Neural progenitor cell (in vitro differentiated cells): Measurements from ENCODE around the gene LHFPL2. TPM values are rescaled to one million over a fixed set of nuclear protein-coding genes. Genes with fewer than 3 reads are reported as not detected.

Source experiments
- DNase-seq: peaks from one replicate; pipeline ENCODE4 v3.0.0-alpha.2; 2016; ENCODE audit warnings: low spot score
- H2AFZ ChIP-seq: fragments of 200-600 bp; sonication (generic); replicated peaks from 2 replicates; pipeline ENCODE4 v1.6.1; 2016; ENCODE audit warnings: antibody characterized with exemption
- H3F3A ChIP-seq: fragments of 200-600 bp; sonication (generic); 2 replicates; pipeline ENCODE4 v1.6.1; 2016; ENCODE audit warnings: antibody characterized with exemption, low read depth
- H3K27ac ChIP-seq: fragments of 200-600 bp; sonication (generic); 2 replicates; pipeline ENCODE4 v1.5.1; 2016; ENCODE audit warnings: mild to moderate bottlenecking
- H3K27me3 ChIP-seq: fragments of 200-600 bp; sonication (generic); 2 replicates; pipeline ENCODE4 v1.6.1; 2016; ENCODE audit warnings: mild to moderate bottlenecking, moderate library complexity
- H3K36me3 ChIP-seq: fragments of 200-600 bp; sonication (generic); 2 replicates; pipeline ENCODE4 v1.5.1; 2016
- H3K4me1 ChIP-seq: fragments of 200-600 bp; sonication (generic); 2 replicates; pipeline ENCODE4 v1.6.1; 2016; ENCODE audit warnings: mixed run types
- H3K4me2 ChIP-seq: fragments of 200-600 bp; sonication (generic); 2 replicates; pipeline ENCODE4 v1.6.1; 2016
- H3K4me3 ChIP-seq: fragments of 200-600 bp; sonication (generic); 2 replicates; pipeline ENCODE4 v1.5.1; 2016
- H3K79me2 ChIP-seq: fragments of 200-600 bp; sonication (generic); 2 replicates; pipeline ENCODE4 v1.6.1; 2016; ENCODE audit warnings: low read depth
- H3K9ac ChIP-seq: fragments of 200-600 bp; sonication (generic); 2 replicates; pipeline ENCODE4 v1.6.1; 2016
- H3K9me3 ChIP-seq: fragments of 200-600 bp; sonication (generic); 2 replicates; pipeline ENCODE4 v1.5.1; 2016; ENCODE audit warnings: low read depth
- H4K20me1 ChIP-seq: fragments of 200-600 bp; sonication (generic); 2 replicates; pipeline ENCODE4 v1.6.1; 2016; ENCODE audit warnings: low read depth
- H3K27ac Mint-ChIP-seq: 3 replicates; pipeline ENCODE4 v1.8.0; 2021; ENCODE audit warnings: mixed read lengths
- H3K27me3 Mint-ChIP-seq: 2 replicates; pipeline ENCODE4 v1.8.0; 2022; ENCODE audit warnings: low read depth, mild to moderate bottlenecking, inconsistent platforms, moderate library complexity, mixed read lengths; ENCODE audit not compliant: insufficient read depth
- H3K36me3 Mint-ChIP-seq: 3 replicates; pipeline ENCODE4 v1.8.0; 2021; ENCODE audit warnings: mixed read lengths
- H3K4me1 Mint-ChIP-seq: 3 replicates; pipeline ENCODE4 v1.8.0; 2021; ENCODE audit warnings: mixed read lengths
- H3K4me3 Mint-ChIP-seq: 3 replicates; pipeline ENCODE4 v1.8.0; 2021; ENCODE audit warnings: mild to moderate bottlenecking, moderate library complexity, mixed read lengths
- H3K9me3 Mint-ChIP-seq: 3 replicates; pipeline ENCODE4 v1.8.0; 2020; ENCODE audit warnings: mixed read lengths
- CTCF ChIP-seq: fragments of 200-600 bp; sonication (generic); IDR thresholded peaks from 2 replicates; pipeline ENCODE4 v1.5.1; 2017; ENCODE audit warnings: antibody characterized with exemption, mild to moderate bottlenecking
- EZH2 ChIP-seq: fragments of 200-600 bp; sonication (generic); IDR thresholded peaks from 2 replicates; pipeline ENCODE4 v1.6.1; 2017; ENCODE audit warnings: antibody characterized with exemption, mild to moderate bottlenecking, moderate library complexity
- EZH2phosphoT487 ChIP-seq: fragments of 200-600 bp; sonication (generic); IDR thresholded peaks from 2 replicates; pipeline ENCODE4 v1.6.1; 2017; ENCODE audit warnings: antibody characterized with exemption
- total RNA-seq: library from RNA; depleted of rRNA; stranded (reverse); fragments of >200 nt; gene quantifications from 2 replicates; pipeline ENCODE4 v1.2.3, GENCODE V29; 2015; ENCODE audit warnings: low replicate concordance

The LHFPL2 gene
- total RNA-seq, 1 donor from 2014 or later: 21.1 TPM

DNA sequence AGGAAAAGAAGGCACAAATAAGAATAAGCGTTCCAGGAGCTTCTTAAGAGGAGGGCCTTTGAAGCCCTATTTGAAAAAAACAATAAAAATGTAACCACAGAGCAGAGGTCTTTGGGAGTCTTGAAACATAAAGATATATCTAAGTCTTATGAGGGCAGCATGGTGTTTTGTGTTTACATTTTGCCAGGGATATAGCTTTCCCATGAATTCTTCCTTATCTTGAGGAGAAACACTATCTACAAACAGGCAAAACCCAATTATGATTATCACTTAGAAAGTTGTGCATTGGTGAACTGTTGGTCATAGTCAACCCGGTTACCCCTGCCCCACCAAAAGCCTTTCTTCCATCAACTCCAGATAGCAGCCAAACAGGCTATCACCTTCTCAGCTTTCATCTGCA, 23.6 kb upstream of the LHFPL2 start:
- H3K36me3 ChIP-seq: no peaks in the 10 kb centered on the region
- H3K4me1 ChIP-seq: no peaks in the 10 kb centered on the region
- no peak overlapping the region for H3K27ac Mint-ChIP-seq
- no peaks in the 10 kb centered on the region for H3K36me3 Mint-ChIP-seq
- H3F3A ChIP-seq: no peaks in the 10 kb centered on the region
- no peak overlapping the region for H3K4me3 ChIP-seq
- no peaks in the 10 kb centered on the region for H3K27me3 Mint-ChIP-seq
- no peaks in the 10 kb centered on the region for H3K79me2 ChIP-seq
- no peaks in the 10 kb centered on the region for H3K27me3 ChIP-seq
- H3K9me3 ChIP-seq: no peaks in the 10 kb centered on the region
- no peak overlapping the region for H2AFZ ChIP-seq
- H3K4me1 Mint-ChIP-seq: no peaks in the 10 kb centered on the region
- H3K9ac ChIP-seq: no peak overlapping the region
- no peak for DNase-seq
- no peaks in the 10 kb centered on the region for H4K20me1 ChIP-seq
- no peak for TF ChIP-seq EZH2phosphoT487
- no peak for TF ChIP-seq CTCF
- TF ChIP-seq EZH2: no peak
- H3K9me3 Mint-ChIP-seq: peaks cover 5% of the 10 kb centered on the region
- H3K4me2 ChIP-seq: no peak overlapping the region
- H3K4me3 Mint-ChIP-seq: no peak overlapping the region
- H3K27ac ChIP-seq: no peak overlapping the region

DNA sequence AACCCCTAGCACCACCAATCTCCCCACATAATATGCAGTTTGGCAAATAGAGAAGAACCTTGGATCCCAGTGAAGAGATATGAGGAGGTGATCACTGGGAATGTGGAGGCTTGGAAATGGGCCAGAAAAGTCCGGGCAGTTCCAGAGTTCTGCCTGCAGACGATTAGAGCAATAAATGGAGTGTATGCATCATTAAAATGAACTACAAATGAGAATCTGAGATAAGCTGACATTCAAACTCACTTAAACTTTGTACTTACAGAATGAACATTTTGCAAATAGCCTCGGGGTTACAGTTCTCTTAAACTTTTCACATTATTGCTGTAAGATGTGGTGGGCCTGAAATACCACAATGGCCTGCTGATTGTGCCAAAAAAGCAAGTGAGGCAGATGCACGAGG, 23.0 kb upstream of the LHFPL2 start:
- no peak overlapping the region for H2AFZ ChIP-seq
- H3K36me3 ChIP-seq: no peaks in the 10 kb centered on the region
- no peaks in the 10 kb centered on the region for H3K9me3 ChIP-seq
- Mint-ChIP-seq H3K36me3 (no peaks in the 10 kb centered on the region), H3K27me3 (no peaks in the 10 kb centered on the region), H3K4me3 (no peak overlapping the region), H3K9me3 (peaks cover 5% of the 10 kb centered on the region), H3K4me1 (no peaks in the 10 kb centered on the region), H3K27ac (no peak overlapping the region)
- no peaks in the 10 kb centered on the region for H4K20me1 ChIP-seq
- no peak overlapping the region for H3K27ac ChIP-seq
- no peaks in the 10 kb centered on the region for H3K79me2 ChIP-seq
- H3K27me3 ChIP-seq: no peaks in the 10 kb centered on the region
- no peak for DNase-seq
- no peaks in the 10 kb centered on the region for H3K4me1 ChIP-seq
- no peak for TF ChIP-seq CTCF
- TF ChIP-seq EZH2: no peak
- no peak for TF ChIP-seq EZH2phosphoT487
- H3K9ac ChIP-seq: no peak overlapping the region
- no peak overlapping the region for H3K4me3 ChIP-seq
- H3K4me2 ChIP-seq: no peak overlapping the region
- H3F3A ChIP-seq: no peaks in the 10 kb centered on the region

DNA sequence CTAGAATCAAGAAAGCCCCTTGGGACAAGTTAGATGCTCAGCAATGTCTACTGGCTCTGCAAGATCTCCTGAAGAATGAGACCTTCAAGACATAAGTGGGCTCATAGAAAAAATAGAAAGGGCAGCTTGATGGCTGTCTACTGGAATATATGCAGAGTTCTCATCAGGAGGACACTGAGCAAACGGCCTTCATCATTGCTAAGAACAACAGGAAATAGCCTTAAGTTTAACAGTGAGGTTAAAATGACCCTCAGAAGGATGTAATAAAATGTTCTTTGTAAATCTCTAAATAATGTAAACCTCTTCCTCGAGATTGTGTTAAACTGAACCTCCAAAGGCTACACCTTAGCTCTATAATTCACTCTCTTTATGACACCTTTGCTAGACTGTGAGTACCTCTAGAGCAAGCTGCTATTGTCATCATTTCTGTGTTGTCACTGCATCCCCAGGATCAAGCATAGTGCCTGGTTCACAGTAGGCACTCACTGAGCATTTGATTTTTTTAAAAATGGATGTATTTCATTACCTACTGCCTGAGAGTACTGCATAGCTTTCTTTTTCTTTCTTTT, 22.2 kb upstream of the LHFPL2 start:
- DNase-seq: no peak
- H3F3A ChIP-seq: no peaks in the 10 kb centered on the region
- H2AFZ ChIP-seq: no peak overlapping the region
- Mint-ChIP-seq H3K27ac (no peak overlapping the region), H3K36me3 (no peaks in the 10 kb centered on the region), H3K27me3 (no peaks in the 10 kb centered on the region), H3K4me1 (no peaks in the 10 kb centered on the region), H3K9me3 (peaks cover 5% of the 10 kb centered on the region), H3K4me3 (no peak overlapping the region)
- H3K4me1 ChIP-seq: no peaks in the 10 kb centered on the region
- H3K27me3 ChIP-seq: no peaks in the 10 kb centered on the region
- H3K9ac ChIP-seq: no peak overlapping the region
- H4K20me1 ChIP-seq: no peaks in the 10 kb centered on the region
- H3K4me2 ChIP-seq: no peak overlapping the region
- no peak overlapping the region for H3K27ac ChIP-seq
- H3K36me3 ChIP-seq: no peaks in the 10 kb centered on the region
- no peaks in the 10 kb centered on the region for H3K9me3 ChIP-seq
- no peaks in the 10 kb centered on the region for H3K79me2 ChIP-seq
- H3K4me3 ChIP-seq: no peak overlapping the region
- TF ChIP-seq CTCF (no peak), EZH2 (no peak), EZH2phosphoT487 (no peak)
